WERI-Rb-1 (cell line): Measurements from ENCODE around the gene BOC.

Source experiments
- DNase-seq: peaks from one replicate; pipeline ENCODE4 v3.0.0-alpha.2; 2020
- H3K27ac ChIP-seq: fragments of 250-450 bp; sonication (Bioruptor Pico); 2 replicates; pipeline ENCODE4 v1.5.1; 2020; ENCODE audit warnings: mild to moderate bottlenecking, moderate library complexity
- H3K27me3 ChIP-seq: fragments of 250-450 bp; sonication (Bioruptor Pico); 2 replicates; pipeline ENCODE4 v1.5.1; 2021; ENCODE audit warnings: mild to moderate bottlenecking, low read depth, moderate library complexity; ENCODE audit not compliant: insufficient read depth, severe bottlenecking
- H3K36me3 ChIP-seq: fragments of 250-450 bp; sonication (Bioruptor Pico); 2 replicates; pipeline ENCODE4 v1.5.1; 2020; ENCODE audit warnings: mild to moderate bottlenecking, moderate library complexity
- H3K4me3 ChIP-seq: 2 replicates; pipeline ENCODE4 v1.5.1; 2011; ENCODE audit warnings: low read depth, mild to moderate bottlenecking, control low read depth, low read length
- H3K9me3 ChIP-seq: fragments of 250-450 bp; sonication (Bioruptor Pico); 2 replicates; pipeline ENCODE4 v1.5.1; 2021; ENCODE audit warnings: mild to moderate bottlenecking, moderate library complexity; ENCODE audit not compliant: severe bottlenecking
- TF ChIP-seq, protein P1 (sequence below): IDR thresholded peaks from 2 replicates; pipeline ENCODE4 v1.5.1; 2011; ENCODE audit warnings: low read depth, mild to moderate bottlenecking, control low read depth, inconsistent platforms, low read length

BOC gene

DNA sequence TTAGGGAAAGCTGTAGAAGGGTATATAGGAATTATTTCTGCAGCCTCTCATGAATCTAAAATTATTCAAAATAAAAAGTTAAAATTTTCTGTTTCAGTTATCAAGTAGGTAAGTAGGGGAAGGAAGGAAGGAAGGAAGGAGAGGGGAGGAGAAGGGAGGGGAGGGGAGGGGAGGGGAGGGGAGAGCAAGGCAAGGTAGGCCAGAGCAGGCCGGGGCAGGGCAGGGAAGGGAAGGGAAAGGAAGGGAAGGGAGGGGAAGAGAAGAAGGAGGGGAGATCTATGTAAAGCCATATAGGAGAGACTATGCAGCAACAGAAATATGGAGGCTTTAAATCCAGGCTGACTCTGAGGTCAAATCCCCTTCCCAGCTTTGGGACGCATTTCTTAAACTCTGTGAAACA, 38.3 kb upstream of the BOC start:
- H3K9me3 ChIP-seq: no peaks in the 10 kb centered on the region
- TF ChIP-seq, protein P1, sequence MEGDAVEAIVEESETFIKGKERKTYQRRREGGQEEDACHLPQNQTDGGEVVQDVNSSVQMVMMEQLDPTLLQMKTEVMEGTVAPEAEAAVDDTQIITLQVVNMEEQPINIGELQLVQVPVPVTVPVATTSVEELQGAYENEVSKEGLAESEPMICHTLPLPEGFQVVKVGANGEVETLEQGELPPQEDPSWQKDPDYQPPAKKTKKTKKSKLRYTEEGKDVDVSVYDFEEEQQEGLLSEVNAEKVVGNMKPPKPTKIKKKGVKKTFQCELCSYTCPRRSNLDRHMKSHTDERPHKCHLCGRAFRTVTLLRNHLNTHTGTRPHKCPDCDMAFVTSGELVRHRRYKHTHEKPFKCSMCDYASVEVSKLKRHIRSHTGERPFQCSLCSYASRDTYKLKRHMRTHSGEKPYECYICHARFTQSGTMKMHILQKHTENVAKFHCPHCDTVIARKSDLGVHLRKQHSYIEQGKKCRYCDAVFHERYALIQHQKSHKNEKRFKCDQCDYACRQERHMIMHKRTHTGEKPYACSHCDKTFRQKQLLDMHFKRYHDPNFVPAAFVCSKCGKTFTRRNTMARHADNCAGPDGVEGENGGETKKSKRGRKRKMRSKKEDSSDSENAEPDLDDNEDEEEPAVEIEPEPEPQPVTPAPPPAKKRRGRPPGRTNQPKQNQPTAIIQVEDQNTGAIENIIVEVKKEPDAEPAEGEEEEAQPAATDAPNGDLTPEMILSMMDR: no peak

DNA sequence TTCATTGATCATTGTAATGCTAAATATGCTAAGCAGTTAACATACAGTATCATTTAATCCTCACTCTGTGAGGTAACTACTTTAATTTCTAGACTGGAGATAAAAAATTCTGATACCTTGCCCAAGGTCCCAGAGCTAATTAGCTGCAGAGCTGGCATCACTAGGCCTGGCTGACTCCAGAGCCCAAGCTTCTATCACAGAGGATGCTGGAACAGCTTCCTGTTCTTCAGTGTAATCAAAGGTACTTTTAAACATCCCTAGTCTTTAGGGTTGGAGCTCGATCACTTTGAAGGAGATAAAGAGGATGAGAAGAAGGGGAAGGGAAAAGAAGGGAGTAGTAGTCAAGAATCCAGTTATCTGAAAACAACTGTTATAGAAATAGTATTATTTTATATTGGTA, 37.1 kb upstream of the BOC start:
- H3K27ac ChIP-seq: no peak overlapping the region
- H3K9me3 ChIP-seq: no peaks in the 10 kb centered on the region
- TF ChIP-seq, protein P1: no peak
- no peak for DNase-seq
- H3K36me3 ChIP-seq: no peaks in the 10 kb centered on the region
- H3K4me3 ChIP-seq: no peak overlapping the region
- H3K27me3 ChIP-seq: no peaks in the 10 kb centered on the region

More for the DNA sequence above, 38.3 kb upstream of the BOC start:
- H3K27ac ChIP-seq: no peak overlapping the region
- no peaks in the 10 kb centered on the region for H3K36me3 ChIP-seq
- no peak for DNase-seq
- no peak overlapping the region for H3K4me3 ChIP-seq
- no peaks in the 10 kb centered on the region for H3K27me3 ChIP-seq

DNA sequence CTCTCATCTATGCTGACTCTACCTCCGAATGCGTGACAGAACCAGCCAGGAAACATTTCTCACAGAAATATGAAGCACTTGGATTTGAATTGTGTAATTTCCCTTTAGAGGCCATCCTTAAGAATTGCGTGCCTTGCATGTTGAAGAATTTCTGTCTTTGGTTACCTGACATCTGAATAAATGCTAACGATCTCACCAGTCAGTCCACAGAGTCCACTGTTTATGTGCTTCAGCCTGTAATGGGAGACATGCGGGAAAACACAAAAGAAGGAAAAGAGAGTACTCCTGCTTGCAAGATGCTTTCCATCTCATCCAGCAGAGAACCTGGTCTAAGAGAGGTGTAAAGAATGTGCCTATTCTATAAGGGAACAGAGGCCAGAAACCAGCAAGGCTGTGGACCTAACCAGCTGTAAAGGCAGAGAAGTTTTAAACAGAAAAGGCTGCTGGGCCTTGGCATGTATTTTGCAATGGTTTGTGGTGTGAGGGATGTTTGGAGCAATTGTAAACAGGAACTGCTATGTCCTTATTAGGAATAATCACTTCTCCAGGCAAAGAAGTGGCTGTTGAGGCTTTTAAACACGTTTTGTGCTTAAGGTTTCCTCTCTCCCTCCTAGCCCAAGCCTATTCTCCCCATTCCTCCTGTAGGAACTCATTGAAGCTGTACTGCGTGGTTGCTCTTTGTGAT, 36.4 kb upstream of the BOC start:
- no peaks in the 10 kb centered on the region for H3K27me3 ChIP-seq
- TF ChIP-seq, protein P1: no peak
- no peak for DNase-seq
- H3K9me3 ChIP-seq: no peaks in the 10 kb centered on the region
- H3K36me3 ChIP-seq: no peaks in the 10 kb centered on the region
- H3K4me3 ChIP-seq: no peak overlapping the region
- no peak overlapping the region for H3K27ac ChIP-seq

DNA sequence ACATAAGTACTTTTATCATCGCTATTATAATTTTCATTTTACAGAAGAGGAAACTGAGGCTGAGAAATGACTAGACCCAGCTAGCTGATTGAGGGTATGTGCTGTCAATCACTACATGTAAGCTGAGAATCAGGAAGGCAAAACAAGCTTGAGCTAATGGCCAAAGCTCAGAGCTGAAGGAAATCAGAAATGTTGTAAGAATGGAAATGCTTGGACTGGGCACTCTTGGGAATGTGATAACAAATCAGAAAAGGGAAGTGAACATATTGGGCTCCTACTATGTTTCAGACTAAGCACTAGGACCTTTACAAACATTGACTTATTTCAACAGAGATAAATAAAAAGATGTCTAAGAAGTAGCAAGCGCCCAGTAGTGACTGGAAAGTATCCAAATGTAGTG, 33.8 kb upstream of the BOC start:
- Histone ChIP-seq H3K27me3 (no peaks in the 10 kb centered on the region), H3K9me3 (no peaks in the 10 kb centered on the region)
- no peak for DNase-seq

DNA sequence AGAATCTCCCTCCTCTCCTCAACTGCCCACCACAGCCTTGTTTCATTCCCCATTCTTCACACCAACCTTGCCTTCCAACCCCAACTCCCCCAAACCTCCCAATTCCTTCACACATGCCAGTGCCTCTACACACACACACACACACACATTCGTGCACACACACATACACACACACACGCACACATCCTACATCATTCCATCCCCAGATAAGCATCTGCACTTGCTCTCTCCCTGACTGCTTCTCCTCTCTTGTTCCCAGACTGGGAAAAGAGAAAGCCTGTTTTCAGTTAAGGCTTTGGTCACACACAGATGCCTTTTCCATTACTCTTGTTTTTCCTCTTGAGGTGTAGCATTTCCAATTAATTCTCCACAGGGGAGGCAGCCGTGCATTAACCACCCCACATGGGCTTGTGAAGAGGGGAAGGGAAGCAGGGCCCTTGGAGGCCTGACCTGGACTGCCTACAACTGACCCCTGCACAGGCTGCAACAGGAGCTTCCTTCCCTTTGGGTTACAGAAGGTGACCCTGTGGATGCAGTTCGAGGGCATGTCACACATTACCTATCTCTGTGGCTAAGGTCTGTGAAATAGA, 32.0 kb upstream of the BOC start:
- Histone ChIP-seq H3K9me3 (no peaks in the 10 kb centered on the region), H3K27me3 (no peaks in the 10 kb centered on the region), H3K36me3 (no peaks in the 10 kb centered on the region), H3K4me3 (no peak overlapping the region), H3K27ac (no peak overlapping the region)
- TF ChIP-seq, protein P1: no peak
- no peak for DNase-seq

More for the DNA sequence above, 33.8 kb upstream of the BOC start:
- no peak overlapping the region for H3K27ac ChIP-seq
- H3K4me3 ChIP-seq: no peak overlapping the region
- TF ChIP-seq, protein P1: no peak
- H3K36me3 ChIP-seq: no peaks in the 10 kb centered on the region
